Panc1 (cell line): ENCODE data around the gene IGFN1. TPM values are rescaled to one million over a fixed set of nuclear protein-coding genes. Genes with fewer than 3 reads are reported as not detected.

Experiments
- ATAC-seq: fragments of 200-7000 bp; cut with Tn5 transposase; 2 replicates; pipeline ENCODE4 v1.9.1; 2020; ENCODE audit warnings: mild to moderate bottlenecking, moderate library complexity
- BruUV-seq: library from RNA; stranded (reverse); fragments of 400-500 nt; replicated peaks from 2 replicates; lab custom pipeline; 2021; lab: Mats Ljungman, UMichigan
- CTCF ChIA-PET: fragments of 300-600 bp; sonication (Branson Sonifier 250); formaldehyde crosslinking; loops from one replicate; lab custom pipeline; 2022; ENCODE audit warnings: antibody characterized with exemption; lab: Charles Lee
- POLR2A ChIA-PET: fragments of 300-600 bp; sonication (Branson Sonifier 250); formaldehyde crosslinking; loops from one replicate; lab custom pipeline; 2022; ENCODE audit warnings: antibody characterized with exemption; lab: Charles Lee
- DNase-seq: peaks from one replicate; pipeline ENCODE4 v3.0.0-alpha.2; 2010; ENCODE audit warnings: low read depth, low spot score
- H3K27ac ChIP-seq: 2 replicates; pipeline ENCODE4 v1.5.1; 2011; ENCODE audit warnings: mild to moderate bottlenecking, low read length, inconsistent platforms
- H3K27me3 ChIP-seq: fragments of 200-500 bp; sonication (Bioruptor generic); 2 replicates; pipeline ENCODE4 v1.6.0; 2014; ENCODE audit warnings: low read length, inconsistent platforms; ENCODE audit not compliant: control insufficient read depth, insufficient read depth
- H3K36me3 ChIP-seq: fragments of 200-500 bp; sonication (Bioruptor generic); 2 replicates; pipeline ENCODE4 v1.5.1; 2014; ENCODE audit warnings: inconsistent platforms, mild to moderate bottlenecking, low read length, moderate library complexity; ENCODE audit not compliant: control insufficient read depth, insufficient read depth
- H3K4me1 ChIP-seq: 2 replicates; pipeline ENCODE4 v1.5.1; 2011; ENCODE audit warnings: inconsistent platforms, mild to moderate bottlenecking, low read length, moderate library complexity; ENCODE audit not compliant: control insufficient read depth, insufficient read depth
- H3K4me3 ChIP-seq, 2 experiments: 2 replicates each; pipeline ENCODE4 v1.5.1; 2011 to 2012; ENCODE audit warnings: low read depth in 2 of 2, low read length in 2 of 2, mild to moderate bottlenecking in 2 of 2, inconsistent platforms in 1 of 2, moderate library complexity in 1 of 2
- H3K9me3 ChIP-seq: fragments of 200-500 bp; sonication (Bioruptor generic); 2 replicates; pipeline ENCODE4 v1.5.1; 2014; ENCODE audit warnings: low read depth, mild to moderate bottlenecking, inconsistent platforms, low read length, moderate library complexity; ENCODE audit not compliant: control insufficient read depth, insufficient read depth
- POLR2AphosphoS5 ChIP-seq: IDR thresholded peaks from 2 replicates; pipeline ENCODE4 v1.6.1; 2012; ENCODE audit warnings: mild to moderate bottlenecking, low read depth, low read length, moderate library complexity
- SIN3A ChIP-seq: IDR thresholded peaks from 2 replicates; pipeline ENCODE4 v1.6.1; 2012; ENCODE audit warnings: low read depth, mild to moderate bottlenecking, low read length, moderate library complexity, borderline replicate concordance; ENCODE audit not compliant: insufficient read depth
- TCF7L2 ChIP-seq: IDR thresholded peaks from 2 replicates; pipeline ENCODE4 v1.6.1; 2011; ENCODE audit warnings: mild to moderate bottlenecking, low read depth, low read length, inconsistent platforms
- in situ Hi-C: cut with HindIII; loops from 2 replicates; pipeline ENCODE4 v1.10.0; 2016; ENCODE audit warnings: low sequenced_read_pairs, low pct_unique_long_range_greater_than_20kb
- intact Hi-C: fragments of 100-400 bp; cut with micrococcal nuclease; formaldehyde crosslinking; loops from one replicate; pipeline ENCODE4 v1.10.0; 2022; ENCODE audit not compliant: unreplicated experiment
- total RNA-seq: library from RNA; stranded (reverse); gene quantifications from one replicate; pipeline ENCODE4 v1.2.1, GENCODE V29; 2021; ENCODE audit not compliant: unreplicated experiment
- TF ChIP-seq, protein P1 (sequence below), 2 experiments: IDR thresholded peaks; 2 replicates each; pipeline ENCODE4 v1.6.1; 2011 to 2012; ENCODE audit warnings: low read depth in 2 of 2, control low read depth in 1 of 2, low read length in 1 of 2, mild to moderate bottlenecking in 1 of 2, moderate library complexity in 1 of 2; ENCODE audit not compliant: insufficient read depth in 1 of 2
- TF ChIP-seq, protein P2 (sequence below): fragments of 450-650 bp; IDR thresholded peaks from 2 replicates; pipeline ENCODE4 v1.5.1; 2017; ENCODE audit warnings: mild to moderate bottlenecking

The IGFN1 gene
- total RNA-seq, 1 experiment from 2014 or later, result not detected

DNA sequence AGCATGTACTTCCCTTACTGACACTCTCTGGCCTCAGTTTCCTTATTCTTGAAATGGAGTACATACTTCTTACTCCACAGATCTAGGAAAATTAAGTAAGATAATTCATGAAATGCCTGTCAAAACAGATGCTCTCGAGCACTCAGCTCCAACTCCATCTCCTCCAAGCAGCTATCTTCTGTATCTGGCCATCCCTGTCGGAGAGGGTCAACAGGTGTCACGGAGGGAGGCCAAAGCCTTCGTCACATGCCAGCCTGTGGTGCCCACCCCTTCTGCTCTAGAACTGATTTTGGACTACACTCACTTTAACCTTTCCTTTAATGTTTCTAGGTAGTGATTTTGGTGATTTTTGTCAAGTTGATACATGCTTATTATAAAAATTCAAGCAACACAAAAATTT, 73.9 kb downstream of the IGFN1 start:
- POLR2A ChIA-PET, result no interaction called here
- no peaks in the 10 kb centered on the region for H3K4me1 ChIP-seq

DNA sequence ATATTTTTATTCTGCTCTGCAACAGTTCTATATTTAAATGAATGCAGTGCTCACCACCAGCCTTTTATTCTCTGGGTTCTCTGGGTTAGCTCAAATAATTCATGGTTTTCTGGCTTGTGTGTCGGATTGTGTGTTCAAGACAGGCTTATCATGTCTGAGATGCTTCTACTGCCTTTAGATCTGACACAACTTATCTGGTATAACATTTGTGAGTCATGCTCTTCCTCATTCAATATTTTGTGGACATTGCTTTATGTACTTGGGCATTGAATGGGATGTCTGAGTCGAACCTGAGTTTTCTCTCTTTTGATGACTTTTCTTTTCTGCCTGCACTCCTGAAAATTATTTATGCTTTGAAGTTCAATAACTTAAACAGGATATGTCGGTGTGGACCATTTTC, 75.1 kb downstream of the IGFN1 start:
- ATAC-seq, result no peak

More for the DNA sequence above, 73.9 kb downstream of the IGFN1 start:
- Histone ChIP-seq H3K9me3 (no peaks in the 10 kb centered on the region), H3K4me3 (no peak overlapping the region), H3K27ac (no peak overlapping the region), H3K27me3 (peaks cover 4% of the 10 kb centered on the region; the same call in 1 of the 2 replicates), H3K36me3 (no peaks in the 10 kb centered on the region)
- CTCF ChIA-PET, result interaction anchor here (0.5 kb wide), 1 partner anchor 82 kb away, joined by 3 read pairs; no protein-coding TSS in a partner anchor
- BruUV-seq, result no TSS peak
- ATAC-seq (no peak), DNase-seq (no peak)
- intact Hi-C loops (no loop called here), in situ Hi-C loops (no loop called here)
- TF ChIP-seq SIN3A (no peak), POLR2AphosphoS5 (no peak), TCF7L2 (no peak)
- TF ChIP-seq, protein P1, sequence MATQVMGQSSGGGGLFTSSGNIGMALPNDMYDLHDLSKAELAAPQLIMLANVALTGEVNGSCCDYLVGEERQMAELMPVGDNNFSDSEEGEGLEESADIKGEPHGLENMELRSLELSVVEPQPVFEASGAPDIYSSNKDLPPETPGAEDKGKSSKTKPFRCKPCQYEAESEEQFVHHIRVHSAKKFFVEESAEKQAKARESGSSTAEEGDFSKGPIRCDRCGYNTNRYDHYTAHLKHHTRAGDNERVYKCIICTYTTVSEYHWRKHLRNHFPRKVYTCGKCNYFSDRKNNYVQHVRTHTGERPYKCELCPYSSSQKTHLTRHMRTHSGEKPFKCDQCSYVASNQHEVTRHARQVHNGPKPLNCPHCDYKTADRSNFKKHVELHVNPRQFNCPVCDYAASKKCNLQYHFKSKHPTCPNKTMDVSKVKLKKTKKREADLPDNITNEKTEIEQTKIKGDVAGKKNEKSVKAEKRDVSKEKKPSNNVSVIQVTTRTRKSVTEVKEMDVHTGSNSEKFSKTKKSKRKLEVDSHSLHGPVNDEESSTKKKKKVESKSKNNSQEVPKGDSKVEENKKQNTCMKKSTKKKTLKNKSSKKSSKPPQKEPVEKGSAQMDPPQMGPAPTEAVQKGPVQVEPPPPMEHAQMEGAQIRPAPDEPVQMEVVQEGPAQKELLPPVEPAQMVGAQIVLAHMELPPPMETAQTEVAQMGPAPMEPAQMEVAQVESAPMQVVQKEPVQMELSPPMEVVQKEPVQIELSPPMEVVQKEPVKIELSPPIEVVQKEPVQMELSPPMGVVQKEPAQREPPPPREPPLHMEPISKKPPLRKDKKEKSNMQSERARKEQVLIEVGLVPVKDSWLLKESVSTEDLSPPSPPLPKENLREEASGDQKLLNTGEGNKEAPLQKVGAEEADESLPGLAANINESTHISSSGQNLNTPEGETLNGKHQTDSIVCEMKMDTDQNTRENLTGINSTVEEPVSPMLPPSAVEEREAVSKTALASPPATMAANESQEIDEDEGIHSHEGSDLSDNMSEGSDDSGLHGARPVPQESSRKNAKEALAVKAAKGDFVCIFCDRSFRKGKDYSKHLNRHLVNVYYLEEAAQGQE (IDR thresholded peaks at IDR 0.05; ENCODE audit: insufficient read depth in 1 of 2, low read depth in 2 of 2, low read length in 1 of 2), result no peak
- TF ChIP-seq, protein P2, sequence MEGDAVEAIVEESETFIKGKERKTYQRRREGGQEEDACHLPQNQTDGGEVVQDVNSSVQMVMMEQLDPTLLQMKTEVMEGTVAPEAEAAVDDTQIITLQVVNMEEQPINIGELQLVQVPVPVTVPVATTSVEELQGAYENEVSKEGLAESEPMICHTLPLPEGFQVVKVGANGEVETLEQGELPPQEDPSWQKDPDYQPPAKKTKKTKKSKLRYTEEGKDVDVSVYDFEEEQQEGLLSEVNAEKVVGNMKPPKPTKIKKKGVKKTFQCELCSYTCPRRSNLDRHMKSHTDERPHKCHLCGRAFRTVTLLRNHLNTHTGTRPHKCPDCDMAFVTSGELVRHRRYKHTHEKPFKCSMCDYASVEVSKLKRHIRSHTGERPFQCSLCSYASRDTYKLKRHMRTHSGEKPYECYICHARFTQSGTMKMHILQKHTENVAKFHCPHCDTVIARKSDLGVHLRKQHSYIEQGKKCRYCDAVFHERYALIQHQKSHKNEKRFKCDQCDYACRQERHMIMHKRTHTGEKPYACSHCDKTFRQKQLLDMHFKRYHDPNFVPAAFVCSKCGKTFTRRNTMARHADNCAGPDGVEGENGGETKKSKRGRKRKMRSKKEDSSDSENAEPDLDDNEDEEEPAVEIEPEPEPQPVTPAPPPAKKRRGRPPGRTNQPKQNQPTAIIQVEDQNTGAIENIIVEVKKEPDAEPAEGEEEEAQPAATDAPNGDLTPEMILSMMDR, result no peak

More for the DNA sequence above, 75.1 kb downstream of the IGFN1 start:
- H3K27me3 ChIP-seq, result peaks cover 4% of the 10 kb centered on the region; the same call in 1 of the 2 replicates
- no peaks in the 10 kb centered on the region for H3K36me3 ChIP-seq
- no peak for TF ChIP-seq SIN3A
- TF ChIP-seq, protein P1 (IDR thresholded peaks at IDR 0.05; ENCODE audit: insufficient read depth in 1 of 2, low read depth in 2 of 2, low read length in 1 of 2), result no peak
- TF ChIP-seq TCF7L2, result no peak
- no peak for TF ChIP-seq POLR2AphosphoS5
- TF ChIP-seq, protein P2, result no peak
- POLR2A ChIA-PET, result interaction anchor here (0.5 kb wide), 1 partner anchor 586 kb away, joined by 3 read pairs; no protein-coding TSS in a partner anchor
- no peaks in the 10 kb centered on the region for H3K4me1 ChIP-seq
- in situ Hi-C loops (no loop called here), intact Hi-C loops (no loop called here)
- H3K9me3 ChIP-seq, result no peaks in the 10 kb centered on the region
- DNase-seq, result no peak
- no peak overlapping the region for H3K27ac ChIP-seq
- no peak overlapping the region for H3K4me3 ChIP-seq
- BruUV-seq, result no TSS peak
- CTCF ChIA-PET, result no interaction called here
